ENCODE results near the gene NTSR2. TPM values are rescaled to one million over a fixed set of nuclear protein-coding genes. Genes with fewer than 3 reads are reported as not detected.

NTSR2 gene
- total RNA-seq, 2 experiments from 2014 or later: not detected

- CTCF ChIA-PET (ENCODE audit: unreplicated experiment): no interaction called here
- Histone ChIP-seq H3K9me2 (ENCODE audit: insufficient read depth, low read length) (no peaks in the 10 kb centered on the region), H4K20me1 (ENCODE audit: insufficient read depth, low read length) (no peaks in the 10 kb centered on the region), H3K36me3 (ENCODE audit: insufficient read depth, low read length) (no peaks in the 10 kb centered on the region), H3K4me3 (ENCODE audit: low read depth, low read length, poor library complexity, severe bottlenecking) (no peak overlapping the region), H3K79me2 (ENCODE audit: insufficient read depth, low read depth, low read length) (no peaks in the 10 kb centered on the region), H2AFZ (ENCODE audit: low read length) (no peak overlapping the region), H3K4me1 (ENCODE audit: insufficient read depth, low read length, poor library complexity, severe bottlenecking) (no peaks in the 10 kb centered on the region), H3K27ac (ENCODE audit: low read depth, low read length, poor library complexity, severe bottlenecking) (no peak overlapping the region), H3K9me3 (ENCODE audit: low read length) (no peaks in the 10 kb centered on the region), H3K4me2 (ENCODE audit: low read length) (no peak overlapping the region)
- no TSS peak for BruUV-seq (replicated peaks)
- no peak for DNase-seq (ENCODE audit: low spot score)
- POLR2A ChIA-PET: interaction anchor here (0.5 kb wide), 1 partner anchor 367 kb away, joined by 3 read pairs; no protein-coding TSS in a partner anchor
- intact Hi-C loops (cut with micrococcal nuclease; ENCODE audit: unreplicated experiment): no loop called here
- TF ChIP-seq CTCF (conservative IDR thresholded peaks at IDR 0.05; ENCODE audit: low read length): no peak
- no peak for TF ChIP-seq EZH2phosphoT487 (IDR thresholded peaks at IDR 0.05; ENCODE audit: borderline replicate concordance, low read depth, low read length)
Observed at GRCh38 chr2:11633923-11634478, 36.0 kb downstream of the NTSR2 start.

- Histone ChIP-seq H3K36me3 (ENCODE audit: insufficient read depth, low read length) (no peaks in the 10 kb centered on the region), H4K20me1 (ENCODE audit: insufficient read depth, low read length) (no peaks in the 10 kb centered on the region), H3K4me1 (ENCODE audit: insufficient read depth, low read length, poor library complexity, severe bottlenecking) (no peaks in the 10 kb centered on the region), H3K27ac (ENCODE audit: low read depth, low read length, poor library complexity, severe bottlenecking) (no peak overlapping the region), H3K9me2 (ENCODE audit: insufficient read depth, low read length) (no peaks in the 10 kb centered on the region), H3K9me3 (ENCODE audit: low read length) (no peaks in the 10 kb centered on the region), H3K4me2 (ENCODE audit: low read length) (no peak overlapping the region), H2AFZ (ENCODE audit: low read length) (no peak overlapping the region), H3K4me3 (ENCODE audit: low read depth, low read length, poor library complexity, severe bottlenecking) (no peak overlapping the region), H3K79me2 (ENCODE audit: insufficient read depth, low read depth, low read length) (no peaks in the 10 kb centered on the region)
- ChIA-PET POLR2A (interaction anchor here (0.6 kb wide), 1 partner anchor 976 kb away, joined by 3 read pairs; no protein-coding TSS in a partner anchor), CTCF (ENCODE audit: unreplicated experiment) (no interaction called here)
- no peak for DNase-seq (ENCODE audit: low spot score)
- intact Hi-C loops (cut with micrococcal nuclease; ENCODE audit: unreplicated experiment): no loop called here
- no TSS peak for BruUV-seq (replicated peaks)
- TF ChIP-seq EZH2phosphoT487 (IDR thresholded peaks at IDR 0.05; ENCODE audit: borderline replicate concordance, low read depth, low read length): no peak
- TF ChIP-seq CTCF (conservative IDR thresholded peaks at IDR 0.05; ENCODE audit: low read length): no peak
Observed at GRCh38 chr2:11631462-11631861, 38.5 kb downstream of the NTSR2 start.

GRCh38 chr2:11630855-11631254 is 39.1 kb downstream of the NTSR2 start:
- DNase-seq (ENCODE audit: low spot score): no peak
- CTCF ChIA-PET (ENCODE audit: unreplicated experiment): no interaction called here
- Histone ChIP-seq H3K4me3 (ENCODE audit: low read depth, low read length, poor library complexity, severe bottlenecking) (no peak overlapping the region), H3K4me2 (ENCODE audit: low read length) (no peak overlapping the region), H3K36me3 (ENCODE audit: insufficient read depth, low read length) (no peaks in the 10 kb centered on the region), H3K9me2 (ENCODE audit: insufficient read depth, low read length) (no peaks in the 10 kb centered on the region), H3K9me3 (ENCODE audit: low read length) (no peaks in the 10 kb centered on the region), H3K79me2 (ENCODE audit: insufficient read depth, low read depth, low read length) (no peaks in the 10 kb centered on the region), H3K27ac (ENCODE audit: low read depth, low read length, poor library complexity, severe bottlenecking) (no peak overlapping the region), H2AFZ (ENCODE audit: low read length) (no peak overlapping the region), H4K20me1 (ENCODE audit: insufficient read depth, low read length) (no peaks in the 10 kb centered on the region), H3K4me1 (ENCODE audit: insufficient read depth, low read length, poor library complexity, severe bottlenecking) (no peaks in the 10 kb centered on the region)
- no peak for TF ChIP-seq EZH2phosphoT487 (IDR thresholded peaks at IDR 0.05; ENCODE audit: borderline replicate concordance, low read depth, low read length)
- no peak for TF ChIP-seq CTCF (conservative IDR thresholded peaks at IDR 0.05; ENCODE audit: low read length)
- intact Hi-C loops (cut with micrococcal nuclease; ENCODE audit: unreplicated experiment): no loop called here
- POLR2A ChIA-PET: interaction anchor here (0.6 kb wide), 1 partner anchor 976 kb away, joined by 3 read pairs; no protein-coding TSS in a partner anchor
- BruUV-seq (replicated peaks): no TSS peak

All from OCI-LY7 (cell line).